GM21423 (cell line): ENCODE results near the gene OR6C2.
"Not testable (repeated sequence)": the region's sequence is repeated elsewhere in the genome, so short reads cannot be mapped to it uniquely, and the experiment has no call there.

ENCODE experiments used
- ATAC-seq: cut with Tn5 transposase; IDR thresholded peaks from one replicate; pipeline ENCODE4 v1.9.1; 2021; ENCODE audit warnings: mild to moderate bottlenecking, moderate library complexity; ENCODE audit not compliant: unreplicated experiment

Gene OR6C2

GRCh38 chr12:55443776-55444175 lies at the start of gene OR6C2:
OR6C2 (plus strand) TSS chr12:55444076; CDS start chr12:55452214, 8,138 bp downstream.
- ATAC-seq: no peak

GRCh38 chr12:55396326-55396725 lies 47.5 kb upstream of the OR6C2 start:
- no peak for ATAC-seq

- ATAC-seq: no peak
Measured at GRCh38 chr12:55400229-55400628, 43.6 kb upstream of the OR6C2 start, which contains the start of gene OR6C65. OR6C65 (plus strand) TSS chr12:55400529; CDS start chr12:55400529, 0 bp downstream.

GRCh38 chr12:55407866-55408265 lies 36.0 kb upstream of the OR6C2 start:
- no peak for ATAC-seq

- not testable (repeated sequence) for ATAC-seq
Measured at GRCh38 chr12:55409133-55409532, 34.7 kb upstream of the OR6C2 start.

GRCh38 chr12:55412138-55412537 lies 31.7 kb upstream of the OR6C2 start:
- ATAC-seq: not testable (repeated sequence)

GRCh38 chr12:55413498-55414388 lies 30.1 kb upstream of the OR6C2 start:
- not testable (repeated sequence) for ATAC-seq

- not testable (repeated sequence) for ATAC-seq
Measured at GRCh38 chr12:55414396-55414823, 29.5 kb upstream of the OR6C2 start.

GRCh38 chr12:55414889-55415288 lies 29.0 kb upstream of the OR6C2 start:
- peak; percentile 51 for ATAC-seq

- ATAC-seq: no peak
Measured at GRCh38 chr12:55416961-55417360, 26.9 kb upstream of the OR6C2 start.

- ATAC-seq: no peak
Measured at GRCh38 chr12:55420307-55420962, 23.4 kb upstream of the OR6C2 start.

GRCh38 chr12:55425954-55426353 lies 17.9 kb upstream of the OR6C2 start, which contains the start of gene OR6C76:
OR6C76 (plus strand) TSS chr12:55426254; CDS start chr12:55426254, 0 bp downstream.
- no peak for ATAC-seq

GRCh38 chr12:55428331-55429243 lies 15.3 kb upstream of the OR6C2 start:
- no peak for ATAC-seq

GRCh38 chr12:55441233-55441632 lies 2.6 kb upstream of the OR6C2 start:
- not testable (repeated sequence) for ATAC-seq

- ATAC-seq: no peak
Measured at GRCh38 chr12:55445357-55445756, 1.5 kb downstream of the OR6C2 start.

GRCh38 chr12:55446326-55446725 lies 2.5 kb downstream of the OR6C2 start:
- ATAC-seq: no peak

- no peak for ATAC-seq
Measured at GRCh38 chr12:55448825-55449224, 4.9 kb downstream of the OR6C2 start.

GRCh38 chr12:55464926-55465325 lies 21.1 kb downstream of the OR6C2 start:
- ATAC-seq: not testable (repeated sequence)

- ATAC-seq: peak; percentile 69
Measured at GRCh38 chr12:55467836-55468235, 24.0 kb downstream of the OR6C2 start.

- no peak for ATAC-seq
Measured at GRCh38 chr12:55469291-55469690, 25.4 kb downstream of the OR6C2 start.
